Hematopoietic multipotent progenitor cell treated with erythropoietin and hydrocortisone succinate and interleukin-3 and kit ligand, for 6 days (in vitro differentiated cells): Measurements from ENCODE around the gene TRIP13.
"Not testable (repeated sequence)": the region's sequence is repeated elsewhere in the genome, so short reads cannot be mapped to it uniquely, and the experiment has no call there.

Experiments used
- DNase-seq: peaks from one replicate; pipeline ENCODE4 v3.0.0-alpha.2; 2015

TRIP13 gene

GRCh38 chr5:873328-873727 lies 19.4 kb upstream of the TRIP13 start:
- DNase-seq: no peak

GRCh38 chr5:875931-876330 lies 16.8 kb upstream of the TRIP13 start:
- no peak for DNase-seq

- no peak for DNase-seq
These were observed 16.0 kb upstream of the TRIP13 start for GRCh38 chr5:876398-877365.

- no peak for DNase-seq
These were observed 14.6 kb upstream of the TRIP13 start for GRCh38 chr5:878125-878524.

- not testable (repeated sequence) for DNase-seq
These were observed 14.0 kb upstream of the TRIP13 start for GRCh38 chr5:878677-879076.

- no peak for DNase-seq
These were observed 11.7 kb upstream of the TRIP13 start for GRCh38 chr5:880816-881550.

GRCh38 chr5:881551-881935 lies 11.1 kb upstream of the TRIP13 start:
- no peak for DNase-seq

GRCh38 chr5:882253-883183 lies 10.2 kb upstream of the TRIP13 start:
- DNase-seq: no peak

- DNase-seq: no peak
These were observed 9.1 kb upstream of the TRIP13 start for GRCh38 chr5:883475-884181.

GRCh38 chr5:884345-885126 lies 8.1 kb upstream of the TRIP13 start:
- no peak for DNase-seq

GRCh38 chr5:885127-885442 lies 7.6 kb upstream of the TRIP13 start:
- DNase-seq: no peak

GRCh38 chr5:885529-885928 lies 7.2 kb upstream of the TRIP13 start:
- no peak for DNase-seq

- no peak for DNase-seq
These were observed 6.6 kb upstream of the TRIP13 start for GRCh38 chr5:886036-886435.

GRCh38 chr5:886716-887325 lies 5.9 kb upstream of the TRIP13 start:
- DNase-seq: no peak

- no peak for DNase-seq
These were observed 4.6 kb upstream of the TRIP13 start for GRCh38 chr5:887947-888637.

- DNase-seq: no peak
These were observed 4.0 kb upstream of the TRIP13 start for GRCh38 chr5:888638-889035.

- no peak for DNase-seq
These were observed 3.5 kb upstream of the TRIP13 start for GRCh38 chr5:889075-889710.

GRCh38 chr5:891117-891836 lies 1.4 kb upstream of the TRIP13 start:
- no peak for DNase-seq

- DNase-seq: peak; percentile 42
These were observed 769 bp upstream of the TRIP13 start for GRCh38 chr5:891837-892393.
